ENCODE measurements around the gene PLXNA4.

Gene PLXNA4

GRCh38 chr7:132441935-132442334, 134.3 kb downstream of the PLXNA4 start:
- DNase-seq (ENCODE audit: low read depth, low spot score) = no peak

- no peak for DNase-seq (ENCODE audit: low read depth, low spot score)
These were observed 136.1 kb downstream of the PLXNA4 start for GRCh38 chr7:132440151-132440550.

- no peak for DNase-seq (ENCODE audit: low read depth, low spot score)
These were observed 137.3 kb downstream of the PLXNA4 start for GRCh38 chr7:132438926-132439325.

- no peak for DNase-seq (ENCODE audit: low read depth, low spot score)
These were observed 138.5 kb downstream of the PLXNA4 start for GRCh38 chr7:132437730-132438129.

GRCh38 chr7:132436121-132436520, 140.1 kb downstream of the PLXNA4 start:
- DNase-seq (ENCODE audit: low read depth, low spot score) = no peak

GRCh38 chr7:132435016-132435990, 141.0 kb downstream of the PLXNA4 start:
- DNase-seq (ENCODE audit: low read depth, low spot score) = peak; percentile 50

GRCh38 chr7:132434041-132434440, 142.2 kb downstream of the PLXNA4 start:
- DNase-seq (ENCODE audit: low read depth, low spot score) = no peak

GRCh38 chr7:132433301-132433700, 143.0 kb downstream of the PLXNA4 start:
- no peak for DNase-seq (ENCODE audit: low read depth, low spot score)

GRCh38 chr7:132430861-132431822, 145.1 kb downstream of the PLXNA4 start:
- DNase-seq (ENCODE audit: low read depth, low spot score) = peak; percentile 89

GRCh38 chr7:132430041-132430855, 146.0 kb downstream of the PLXNA4 start:
- no peak for DNase-seq (ENCODE audit: low read depth, low spot score)

- DNase-seq (ENCODE audit: low read depth, low spot score) = no peak
These were observed 147.1 kb downstream of the PLXNA4 start for GRCh38 chr7:132429181-132429580.

- no peak for DNase-seq (ENCODE audit: low read depth, low spot score)
These were observed 147.9 kb downstream of the PLXNA4 start for GRCh38 chr7:132428247-132428919.

GRCh38 chr7:132425942-132426341, 150.3 kb downstream of the PLXNA4 start:
- no peak for DNase-seq (ENCODE audit: low read depth, low spot score)

- no peak for DNase-seq (ENCODE audit: low read depth, low spot score)
These were observed 151.2 kb downstream of the PLXNA4 start for GRCh38 chr7:132424821-132425724.

- no peak for DNase-seq (ENCODE audit: low read depth, low spot score)
These were observed 152.0 kb downstream of the PLXNA4 start for GRCh38 chr7:132424277-132424676.

- DNase-seq (ENCODE audit: low read depth, low spot score) = no peak
These were observed 152.6 kb downstream of the PLXNA4 start for GRCh38 chr7:132423594-132424200.

GRCh38 chr7:132422502-132423111, 153.7 kb downstream of the PLXNA4 start:
- DNase-seq (ENCODE audit: low read depth, low spot score) = peak; percentile 45

- no peak for DNase-seq (ENCODE audit: low read depth, low spot score)
These were observed 155.7 kb downstream of the PLXNA4 start for GRCh38 chr7:132420527-132420926.

- DNase-seq (ENCODE audit: low read depth, low spot score) = no peak
These were observed 156.7 kb downstream of the PLXNA4 start for GRCh38 chr7:132419542-132419941.
